Sciatic nerve (tissue), 2 donors: ENCODE measurements around the gene FUT1. TPM values are rescaled to one million over a fixed set of nuclear protein-coding genes. Genes with fewer than 3 reads are reported as not detected.
"Not testable (repeated sequence)": the region's sequence is repeated elsewhere in the genome, so short reads cannot be mapped to it uniquely, and the experiment has no call there.

Experiments used
- ATAC-seq: fragments of 200-7000 bp; cut with Tn5 transposase; one replicate; pipeline ENCODE4 v1.9.1; 2020; ENCODE audit warnings: mild to moderate bottlenecking, moderate library complexity
- DNase-seq: peaks from one replicate; pipeline ENCODE4 v3.0.0-alpha.2; 2020; ENCODE audit warnings: low spot score
- intact Hi-C: fragments of 100-400 bp; cut with DNase I; formaldehyde crosslinking; loops from one replicate; pipeline ENCODE4 v1.14.2; 2022
- total RNA-seq: library from RNA; stranded (reverse); fragmentation: NEBNext Ultra II Directional; extraction: Animal tissue kit (Norgen Biotek cat#: 25700); gene quantifications from one replicate; pipeline ENCODE4 v1.2.1, GENCODE V29; 2021
- donor health status: DM: no; HTN: no; CAD: no.
- donor health status: DM: no; HTN: no; CAD: no.

Gene FUT1
- total RNA-seq, 1 donor from 2014 or later, result 3.6 TPM

GRCh38 chr19:48770734-48771472 is 18.5 kb upstream of the FUT1 start:
- intact Hi-C loops, result no loop called here
- ATAC-seq, result no peak

GRCh38 chr19:48770266-48770665 is 17.8 kb upstream of the FUT1 start:
- DNase-seq (no peak), ATAC-seq (peak; percentile 31)
- intact Hi-C loops, result no loop called here

More at GRCh38 chr19:48770734-48771472, 18.5 kb upstream of the FUT1 start:
- no peak for DNase-seq

GRCh38 chr19:48768994-48769713 is 16.7 kb upstream of the FUT1 start:
- intact Hi-C loops, result no loop called here
- ATAC-seq (no peak), DNase-seq (no peak)

- intact Hi-C loops, DNase-seq: not testable (repeated sequence)
- ATAC-seq, result peak; percentile 74
Measured at GRCh38 chr19:48768171-48768753, 15.8 kb upstream of the FUT1 start.

- ATAC-seq, result peak; percentile 40
- intact Hi-C loops, DNase-seq: not testable (repeated sequence)
Measured at GRCh38 chr19:48765816-48766215, 13.4 kb upstream of the FUT1 start.

GRCh38 chr19:48760504-48761205 is 8.2 kb upstream of the FUT1 start:
- intact Hi-C loops, result no loop called here
- DNase-seq (no peak), ATAC-seq (no peak)

GRCh38 chr19:48757741-48758144 is 5.3 kb upstream of the FUT1 start:
- DNase-seq (no peak), ATAC-seq (no peak)
- intact Hi-C loops, result no loop called here

GRCh38 chr19:48757089-48757675 is 4.7 kb upstream of the FUT1 start:
- intact Hi-C loops, result no loop called here
- ATAC-seq, result no peak
- DNase-seq, result no peak

GRCh38 chr19:48756686-48757085 is 4.2 kb upstream of the FUT1 start:
- intact Hi-C loops, result no loop called here
- DNase-seq, result no peak
- ATAC-seq, result no peak

GRCh38 chr19:48756212-48756611 is 3.8 kb upstream of the FUT1 start:
- ATAC-seq (no peak), DNase-seq (no peak)
- intact Hi-C loops, result no loop called here

GRCh38 chr19:48755787-48756186 is 3.3 kb upstream of the FUT1 start:
- DNase-seq (no peak), ATAC-seq (no peak)
- intact Hi-C loops, result no loop called here

- ATAC-seq (no peak), DNase-seq (no peak)
- intact Hi-C loops, result no loop called here
Measured at GRCh38 chr19:48755084-48755641, 2.7 kb upstream of the FUT1 start, which contains the start of gene FGF21. FGF21 (plus strand) TSS chr19:48755524; CDS start chr19:48756237, 713 bp downstream.

GRCh38 chr19:48751845-48752495 is 471 bp downstream of the FUT1 start:
- ATAC-seq, result no peak
- no peak for DNase-seq
- intact Hi-C loops, result no loop called here

- ATAC-seq (no peak), DNase-seq (no peak)
- intact Hi-C loops, result no loop called here
Measured at GRCh38 chr19:48750771-48751504, 1.5 kb downstream of the FUT1 start.

- intact Hi-C loops, result no loop called here
- ATAC-seq (no peak), DNase-seq (no peak)
Measured at GRCh38 chr19:48750351-48750750, 2.1 kb downstream of the FUT1 start.

- DNase-seq (no peak), ATAC-seq (no peak)
- intact Hi-C loops, result no loop called here
Measured at GRCh38 chr19:48749571-48750198, 2.8 kb downstream of the FUT1 start.
